GM18868 (cell line): Measurements from ENCODE around the gene CDC25B.

Experiments used
- ATAC-seq: cut with Tn5 transposase; IDR thresholded peaks from one replicate; pipeline ENCODE4 v1.9.1; 2021; ENCODE audit warnings: mild to moderate bottlenecking, moderate library complexity; ENCODE audit not compliant: unreplicated experiment

The CDC25B gene

DNA sequence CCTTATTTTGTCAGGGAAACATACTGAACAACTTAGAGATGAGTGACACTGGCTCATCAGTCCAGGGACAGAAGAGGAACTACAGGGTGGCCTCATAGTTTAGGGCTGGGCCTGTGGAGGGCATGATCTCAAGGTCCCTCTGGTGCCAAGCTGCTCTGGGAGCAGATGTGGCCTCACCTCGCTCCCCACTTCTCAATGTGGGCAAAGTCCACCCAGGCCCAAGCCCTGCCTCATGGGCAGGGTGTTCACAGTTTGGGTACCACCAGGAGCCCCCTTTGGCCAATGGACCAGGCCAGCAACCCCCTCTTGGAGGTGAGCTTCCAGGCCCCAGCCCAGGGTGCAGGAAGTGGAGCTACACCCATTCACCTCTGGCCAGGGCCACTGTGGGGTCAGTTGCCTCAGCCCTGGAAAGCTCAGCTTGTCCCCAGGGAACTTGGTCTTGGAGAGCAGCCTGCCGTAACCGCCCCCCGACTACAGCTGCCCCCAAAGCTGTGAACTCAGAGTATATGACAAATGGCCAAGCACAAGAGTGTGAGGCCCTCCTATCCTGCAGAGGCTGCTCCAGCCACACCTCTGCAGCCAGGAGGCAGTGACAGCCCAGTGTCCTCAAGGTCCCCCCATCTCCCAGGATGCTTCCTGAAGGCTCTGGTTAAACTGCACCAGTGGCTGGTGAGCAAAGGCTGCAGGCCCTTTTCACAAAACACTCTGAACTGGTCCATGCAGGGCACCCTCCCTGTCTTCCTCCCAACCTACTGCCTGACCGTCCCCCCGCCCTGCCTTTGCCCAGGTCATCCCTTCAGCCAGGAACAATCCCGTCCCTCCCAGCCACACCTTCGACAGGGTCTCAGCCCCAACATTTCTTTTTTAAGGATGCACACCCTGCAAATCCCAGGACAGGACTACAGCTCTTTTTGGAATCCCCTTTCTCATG is 32.2 kb upstream of the CDC25B start:
- no peak for ATAC-seq

DNA sequence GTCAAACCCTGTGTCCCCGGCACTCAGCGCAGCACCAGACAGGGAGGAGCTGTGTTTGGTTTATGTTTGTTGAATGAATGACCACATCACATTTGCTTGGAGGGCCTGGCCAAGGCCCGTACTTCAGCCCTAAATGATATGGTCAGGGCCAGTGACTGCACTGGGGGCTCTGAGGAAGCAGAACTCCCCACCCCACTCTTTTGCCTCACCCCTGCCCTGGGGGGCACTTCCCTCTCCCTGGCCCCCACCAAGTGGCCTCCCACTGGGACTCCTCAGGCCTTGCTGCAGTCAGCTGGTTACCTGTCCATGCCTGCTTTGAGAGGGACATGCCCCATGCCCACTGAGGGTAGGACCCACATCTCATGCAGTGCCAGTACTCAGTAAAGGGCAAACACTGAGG is 31.5 kb upstream of the CDC25B start:
- ATAC-seq = no peak

DNA sequence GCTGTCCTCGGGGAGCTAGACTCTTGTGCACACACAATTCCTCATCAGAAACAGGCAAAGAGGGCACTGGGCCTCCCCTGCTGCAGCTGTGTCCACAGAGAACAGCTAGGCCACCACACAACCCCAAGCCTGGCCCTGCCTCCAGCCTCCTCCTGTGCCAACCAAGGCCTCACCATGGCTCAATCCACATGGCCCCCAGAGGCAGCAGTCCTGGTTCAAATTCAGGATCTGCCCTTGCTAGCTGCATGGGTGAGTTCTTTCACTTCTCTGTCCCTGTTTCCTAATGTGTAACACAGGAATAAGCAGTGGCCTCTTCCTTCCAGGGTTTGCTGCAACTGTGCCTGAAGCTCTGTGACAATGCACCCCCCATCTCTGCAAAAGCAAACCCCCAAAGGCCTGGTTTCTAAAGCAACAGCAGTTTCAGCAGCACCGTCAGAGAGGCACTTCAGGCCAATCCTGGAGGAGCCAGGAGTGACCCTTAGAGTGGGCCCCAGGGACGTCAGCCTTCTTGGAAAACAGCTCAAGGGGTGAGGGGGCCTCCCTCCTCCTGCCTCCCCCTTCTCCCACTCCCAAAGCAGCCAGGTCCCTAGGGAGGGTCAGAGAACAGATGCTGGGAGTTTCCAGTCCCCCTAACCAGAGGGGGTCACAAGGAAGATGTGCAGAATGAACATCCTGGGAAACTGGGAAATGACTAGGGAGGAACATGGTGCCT is 30.8 kb upstream of the CDC25B start:
- no peak for ATAC-seq

DNA sequence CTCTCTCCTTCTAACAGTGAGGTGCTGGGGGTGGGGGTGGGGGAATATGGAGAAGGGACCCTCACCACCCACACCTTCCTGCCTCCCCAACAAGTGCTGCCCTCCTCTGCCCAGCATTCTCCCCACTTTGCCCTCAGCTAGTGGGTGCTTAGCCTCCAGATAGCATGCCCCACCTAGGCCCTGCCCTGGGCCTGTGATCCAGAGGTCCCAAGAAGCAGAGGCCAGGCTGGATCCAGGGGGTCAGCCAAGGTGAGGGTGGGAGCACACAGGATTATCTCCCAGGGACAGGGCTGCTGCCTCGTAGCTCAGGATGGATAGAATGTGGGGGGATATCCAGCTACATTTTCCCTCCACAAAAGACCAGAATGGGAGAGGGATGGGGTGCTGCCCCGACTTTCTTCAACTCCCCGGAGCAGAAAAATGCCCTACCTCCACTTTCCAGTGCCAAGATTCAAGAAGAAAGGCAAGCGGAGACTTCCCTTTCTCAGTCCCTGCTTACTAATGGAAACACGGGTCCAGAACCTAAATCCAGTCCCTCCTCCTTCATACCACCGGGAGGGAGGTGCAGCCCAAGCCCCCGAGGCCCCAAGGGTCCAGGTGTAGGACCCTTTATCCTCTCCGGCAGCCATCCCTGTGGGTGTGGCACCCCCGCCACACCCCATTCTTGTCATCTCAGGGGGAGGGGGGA is 29.5 kb upstream of the CDC25B start:
- no peak for ATAC-seq

DNA sequence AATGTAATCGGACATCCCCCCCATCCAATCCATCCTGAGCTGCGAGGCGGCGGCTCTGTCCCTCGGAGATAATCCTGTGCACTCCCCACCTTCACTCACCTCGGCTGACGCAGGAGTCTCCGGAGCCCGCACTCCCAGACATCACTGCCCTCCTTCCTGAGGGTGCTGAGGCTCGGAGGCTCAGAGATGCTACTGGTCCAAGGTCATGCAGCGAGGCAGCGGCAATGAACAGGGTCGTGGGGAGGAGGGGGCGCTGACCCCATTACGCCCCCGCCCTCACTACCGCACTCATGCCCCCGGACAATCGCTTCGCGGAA is 29.0 kb upstream of the CDC25B start:
- no peak for ATAC-seq

DNA sequence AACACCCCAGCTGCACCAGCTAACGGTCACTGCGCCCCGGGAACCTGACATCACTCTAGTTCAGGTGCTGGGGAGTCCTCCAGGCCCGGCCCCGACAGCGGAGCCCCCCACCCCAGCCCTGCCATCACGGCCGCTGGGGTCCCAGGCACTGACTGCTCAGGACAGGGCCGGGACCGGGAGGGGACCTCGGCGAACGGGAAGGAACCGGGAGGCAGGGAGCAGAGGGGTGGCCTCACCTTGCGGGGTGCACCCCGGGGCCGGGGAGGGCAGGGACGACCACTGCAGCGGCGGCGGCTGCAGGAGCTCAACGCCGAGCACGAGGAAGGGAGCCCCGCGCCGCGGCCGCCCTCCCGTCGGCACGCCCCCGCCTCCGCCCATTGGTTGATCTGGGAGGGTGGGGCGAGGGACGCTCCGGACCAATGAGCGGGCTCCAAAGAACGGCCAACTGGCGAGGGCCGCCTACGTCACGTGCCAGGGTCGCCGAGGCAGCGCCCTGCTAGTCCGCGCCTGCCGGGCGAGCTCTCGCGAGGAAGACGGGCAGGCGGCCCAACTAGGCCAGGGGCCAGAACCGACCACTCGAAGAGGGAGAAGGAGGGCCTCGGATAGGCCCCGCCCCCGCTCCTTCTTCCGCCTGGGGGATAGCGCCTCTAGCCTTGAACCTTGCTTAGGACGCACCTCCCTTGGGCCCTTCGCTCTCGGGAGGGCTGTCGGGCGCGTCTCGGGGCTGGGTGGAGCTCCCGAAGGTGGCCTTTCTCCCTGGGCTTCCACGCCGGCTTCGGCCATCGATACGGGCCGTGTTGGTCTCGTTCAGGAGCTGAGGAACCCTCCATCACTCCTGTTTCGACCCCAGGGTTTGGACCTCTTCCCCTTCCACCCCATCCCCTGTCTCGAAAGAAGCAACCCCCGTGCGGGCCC is 28.4 kb upstream of the CDC25B start, which contains the start of gene ADISSP:
TSS of gene ADISSP (minus strand) at position 327 of the 915 bp plus-strand sequence. CDS start 7,653 bp downstream, outside the sequence.
- peak; percentile 93 for ATAC-seq

DNA sequence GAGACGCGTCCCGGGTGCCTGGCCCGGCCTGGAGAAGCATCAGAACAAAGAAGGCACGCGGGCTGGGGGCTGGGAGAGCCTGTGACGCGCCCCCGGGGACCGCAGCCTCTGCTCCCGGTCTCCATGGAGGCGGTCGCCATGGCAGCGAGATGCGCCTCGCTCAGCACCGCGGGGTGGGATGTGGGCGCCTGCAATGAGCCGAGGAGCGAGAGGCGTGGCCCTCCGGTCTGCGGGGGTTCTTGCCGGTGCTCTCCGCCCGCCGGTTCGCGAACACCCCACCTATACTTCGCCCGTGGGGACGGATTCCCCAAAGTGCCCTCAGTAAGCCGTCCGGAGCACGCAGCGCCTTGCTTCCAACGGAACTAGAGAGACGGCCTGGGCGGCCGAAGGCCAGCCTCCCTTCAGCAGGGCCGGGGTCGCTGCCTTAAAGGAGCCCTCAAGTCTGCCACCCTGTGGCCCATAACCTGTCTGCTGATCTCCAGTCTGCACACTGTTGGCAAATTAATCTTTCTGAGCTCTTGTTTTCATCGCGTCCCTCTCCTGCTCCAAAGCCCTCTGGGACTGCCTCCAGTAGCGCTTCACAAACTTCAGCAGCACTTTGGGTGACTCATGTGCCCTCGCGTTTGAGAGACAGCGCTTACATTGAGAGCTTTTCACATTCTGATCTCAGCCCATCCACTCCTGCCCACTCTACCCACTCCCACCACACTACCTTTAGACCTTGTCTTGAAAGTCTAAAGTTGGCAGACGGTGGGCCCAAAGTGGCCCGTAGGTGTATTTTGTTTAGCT is 27.6 kb upstream of the CDC25B start:
- ATAC-seq = peak; percentile 39

DNA sequence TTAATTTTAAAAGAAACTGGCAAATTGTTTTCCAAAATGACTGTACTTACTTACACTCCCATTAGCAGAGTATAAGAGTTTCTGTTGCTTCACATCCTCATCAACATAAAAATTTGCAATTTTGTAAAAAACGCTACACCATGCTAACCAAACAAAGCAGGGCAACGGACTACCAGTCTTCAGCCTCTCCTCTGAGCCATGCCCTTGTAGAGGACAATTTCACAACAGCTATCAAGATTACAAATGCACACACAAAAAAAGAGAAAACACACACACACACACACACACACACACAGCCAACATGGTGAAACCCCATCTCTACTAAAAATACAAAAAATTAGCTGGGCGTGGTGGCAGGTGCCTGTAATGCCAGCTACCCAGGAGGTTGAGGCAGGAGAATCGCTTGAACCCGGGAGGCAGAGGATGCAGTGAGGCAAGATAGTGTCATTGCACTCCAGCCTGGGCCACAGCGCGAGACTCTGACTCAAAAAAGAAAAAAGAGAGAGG is 24.5 kb upstream of the CDC25B start:
- ATAC-seq = no peak

DNA sequence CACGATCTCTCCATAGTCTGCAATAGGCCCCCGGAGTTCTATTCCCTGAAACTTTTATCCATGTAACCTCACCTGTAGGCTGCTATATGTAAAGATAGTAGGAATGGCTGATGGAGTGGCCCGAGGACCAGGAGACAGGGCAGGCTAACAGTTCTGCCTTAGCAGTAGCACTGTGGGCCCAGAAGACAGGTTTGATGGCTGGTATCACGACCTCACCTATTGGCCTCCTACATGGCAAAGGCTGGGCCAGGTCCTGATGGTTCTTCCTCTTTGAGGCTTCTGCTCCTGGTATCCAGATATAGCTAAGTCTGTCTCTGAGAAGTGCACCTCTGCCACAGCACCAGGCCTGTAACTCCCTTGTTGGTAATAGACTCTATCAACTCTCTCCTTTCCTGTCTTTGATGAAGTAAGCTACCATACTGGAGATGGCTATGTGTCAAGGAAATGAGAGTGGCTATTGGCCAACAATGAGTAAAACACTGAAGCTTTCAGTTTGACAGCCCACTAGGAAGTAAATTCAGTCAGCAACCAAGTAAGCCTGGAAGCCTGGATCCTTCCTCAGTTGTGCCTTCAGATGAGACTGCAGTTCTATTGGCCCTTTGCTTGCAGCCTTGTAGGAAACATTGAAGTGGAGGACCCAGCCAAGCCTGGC is 20.5 kb upstream of the CDC25B start:
- no peak for ATAC-seq

DNA sequence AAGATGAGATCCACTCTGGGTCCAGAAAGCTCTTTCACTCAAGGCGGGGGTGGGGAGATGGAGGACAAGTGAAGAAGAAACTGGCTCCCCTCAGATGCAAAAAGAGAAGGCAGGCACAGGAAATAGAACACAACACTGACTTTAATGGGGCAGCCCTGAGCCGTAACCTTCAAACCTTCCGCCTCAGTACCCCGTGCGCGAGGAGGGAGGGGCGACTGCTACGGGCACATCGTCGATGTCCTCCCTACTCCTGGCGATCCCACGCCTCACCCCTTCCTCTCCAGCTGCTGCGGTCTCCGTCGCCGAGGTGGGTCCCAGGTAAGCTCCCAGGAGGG is 18.8 kb upstream of the CDC25B start:
- no peak for ATAC-seq

DNA sequence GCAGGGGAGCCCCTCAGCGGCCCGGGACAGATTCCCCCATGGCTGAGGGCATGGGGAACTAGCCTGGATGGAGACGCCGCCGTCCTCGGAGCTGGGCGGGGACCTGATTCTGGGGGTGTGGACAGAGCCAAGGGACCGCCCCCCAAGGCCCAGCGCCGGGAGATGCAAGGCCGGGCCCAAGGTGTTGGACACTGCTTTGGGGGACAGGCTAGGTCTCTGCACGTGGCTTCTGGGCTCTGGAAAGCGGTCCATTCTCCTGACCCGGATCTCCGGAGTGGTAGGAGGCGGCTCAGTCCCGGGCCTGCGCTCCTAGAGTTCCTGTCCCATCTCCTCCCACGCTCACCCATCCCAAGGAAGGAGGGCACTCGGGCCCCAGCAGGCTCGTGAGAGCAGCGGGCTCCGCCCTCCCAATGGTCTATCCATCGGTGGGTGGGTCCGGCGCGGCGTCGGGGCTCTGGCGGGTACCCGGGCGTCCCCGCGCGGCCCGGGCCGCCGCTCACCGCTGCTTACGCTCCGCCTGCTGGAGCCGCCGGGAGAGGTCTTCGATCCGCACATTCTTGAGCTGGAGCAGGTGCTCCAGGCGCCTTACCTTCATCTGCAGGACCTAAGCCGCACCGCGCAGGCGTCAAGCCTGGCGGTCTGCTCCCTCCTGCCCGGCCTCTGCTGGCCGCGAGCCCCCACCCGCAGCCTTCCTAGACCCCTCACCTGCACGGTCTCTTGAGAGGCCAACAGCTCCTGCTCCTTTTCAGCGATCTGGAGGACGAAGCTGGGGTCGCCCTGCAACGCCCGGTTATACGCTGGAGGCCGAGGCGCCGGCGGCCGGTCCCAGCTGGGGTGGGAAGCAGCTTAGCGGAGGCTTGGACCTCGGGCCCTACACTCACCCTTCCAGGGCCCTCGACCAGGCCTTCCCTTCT is 18.1 kb upstream of the CDC25B start:
- ATAC-seq = no peak

DNA sequence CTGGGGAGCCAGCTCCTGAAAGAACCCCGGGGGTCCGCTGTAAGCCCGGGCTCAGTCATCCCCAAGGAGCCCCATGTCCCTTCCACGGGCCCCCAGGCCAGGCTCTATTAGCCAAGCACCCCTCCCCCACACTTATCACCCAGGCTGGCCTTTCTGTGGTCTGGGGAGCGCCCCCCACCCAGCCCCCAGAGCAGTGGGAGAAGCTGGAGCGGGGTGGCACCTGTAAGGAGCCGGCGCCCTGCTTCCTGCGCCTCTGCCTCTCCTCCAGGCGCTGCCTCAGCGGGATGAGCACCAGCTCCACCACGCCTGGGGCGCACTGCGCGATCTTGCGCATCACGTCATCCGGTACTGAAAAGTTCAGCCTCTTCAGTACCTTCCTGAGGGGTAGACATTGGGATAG is 17.1 kb upstream of the CDC25B start:
- ATAC-seq = no peak

DNA sequence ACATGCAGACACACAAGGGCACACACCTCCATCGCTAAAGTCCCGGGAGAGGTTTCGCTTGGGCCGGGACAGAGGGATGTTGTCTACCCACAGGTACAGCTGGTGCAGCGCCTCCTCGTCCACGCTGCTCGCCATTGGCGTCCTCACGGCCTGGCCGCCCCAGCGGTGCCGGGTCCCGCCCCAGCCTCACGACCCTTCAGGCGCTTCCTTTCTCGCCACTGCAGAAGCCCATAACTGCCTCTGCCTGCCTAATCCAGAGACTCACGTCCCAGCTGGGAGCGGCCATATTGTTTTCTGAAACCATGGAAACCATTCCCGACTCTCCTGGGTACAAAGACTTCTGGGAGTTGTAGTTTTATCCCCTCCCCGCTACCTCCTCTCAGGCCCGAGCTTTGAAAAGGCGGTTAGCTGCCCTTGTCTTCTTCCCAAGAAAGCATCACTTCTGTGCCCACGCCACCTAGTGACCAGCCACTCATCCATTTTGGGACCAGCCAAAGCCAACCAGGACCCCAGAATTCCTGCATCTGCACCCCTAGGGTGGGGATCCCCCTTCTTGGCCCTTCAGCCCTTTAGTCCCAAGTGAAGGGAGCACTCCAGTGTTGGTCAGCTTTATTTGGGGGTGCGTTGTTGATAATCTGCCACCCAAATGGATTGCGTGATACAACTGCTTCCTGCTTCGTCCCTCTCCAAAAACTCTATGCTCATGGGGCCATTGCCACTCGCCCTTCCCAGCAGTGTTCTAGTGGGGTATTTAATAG is 14.8 kb upstream of the CDC25B start, which contains the start of gene SPEF1:
TSS of gene SPEF1 (minus strand) at position 296 of the 758 bp plus-strand sequence. CDS start at position 135, 161 bp downstream.
- peak; percentile 62 for ATAC-seq

DNA sequence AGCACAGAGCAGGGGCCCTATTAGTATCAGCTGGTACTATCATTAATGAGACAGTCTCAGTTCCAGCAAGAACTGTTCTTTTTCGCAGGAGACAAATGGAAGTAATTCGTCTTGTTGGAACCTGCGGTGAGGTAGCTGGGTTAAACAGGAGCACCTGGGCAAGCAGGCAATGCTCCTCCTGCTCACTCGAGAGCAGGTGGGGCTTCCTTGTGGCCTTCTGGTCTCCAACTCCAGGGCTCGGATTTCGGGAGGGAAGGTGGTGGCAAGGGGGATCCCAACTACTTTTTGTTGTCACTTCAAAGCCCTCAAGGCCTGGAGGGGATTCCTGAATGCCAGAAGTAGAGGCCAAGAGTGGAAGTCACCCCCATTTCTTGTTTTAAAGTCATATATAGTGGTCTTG is 13.5 kb upstream of the CDC25B start:
- no peak for ATAC-seq

DNA sequence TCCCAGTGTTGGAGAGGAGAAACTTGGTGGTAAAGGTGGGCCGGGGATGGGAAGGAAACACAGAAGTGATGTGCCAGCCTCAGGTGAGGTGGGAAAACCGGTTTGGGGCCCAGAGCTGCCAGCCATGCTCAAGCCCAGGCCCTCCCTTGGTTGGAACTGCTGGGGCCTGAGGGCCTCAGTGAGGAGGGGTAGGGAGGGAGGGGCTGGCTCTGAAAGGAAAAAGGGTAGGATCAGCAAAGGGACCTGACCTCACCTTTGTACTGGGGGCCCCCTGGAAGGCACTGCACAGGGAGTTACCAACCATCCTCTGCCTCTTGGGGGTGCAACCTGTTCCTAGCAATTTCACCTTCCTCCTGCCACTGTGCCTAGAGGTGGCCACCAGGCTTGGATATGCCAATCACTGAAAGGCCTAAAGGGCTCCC is 13.0 kb upstream of the CDC25B start:
- no peak for ATAC-seq

DNA sequence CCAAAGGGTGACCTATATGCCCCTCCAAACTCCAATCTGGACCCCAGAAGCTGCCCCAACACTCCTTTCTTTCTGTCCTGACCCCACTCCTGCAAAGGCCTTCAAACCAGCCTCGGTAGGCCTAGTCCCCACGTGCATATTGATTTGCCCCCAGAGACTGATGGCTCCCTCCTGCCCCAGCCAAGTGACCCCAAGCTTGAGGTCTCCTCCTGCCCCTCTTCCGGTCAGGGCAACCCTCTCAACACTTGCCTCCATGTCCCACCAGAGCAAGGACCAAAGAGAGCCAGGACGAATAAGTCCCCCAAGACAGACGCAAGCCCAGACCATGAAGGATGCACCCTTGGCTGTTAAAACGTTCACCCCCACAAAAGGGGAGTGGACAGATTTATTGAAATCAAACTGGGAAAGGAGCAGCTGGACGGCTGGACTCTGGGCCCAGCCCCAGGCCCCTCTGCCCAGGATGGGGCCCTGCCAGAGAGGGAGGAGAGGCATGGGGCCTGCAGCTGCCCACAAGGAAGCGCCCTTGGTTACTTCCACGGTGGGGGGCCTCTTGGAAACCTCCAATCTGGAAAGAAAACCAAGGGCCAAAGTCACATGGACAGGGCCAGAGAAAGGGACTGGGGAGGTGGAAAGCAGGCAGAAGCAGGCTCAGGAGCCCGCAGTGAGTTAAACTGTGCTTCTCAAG is 12.5 kb upstream of the CDC25B start:
- no peak for ATAC-seq
